Measurements from ENCODE around the gene NME9. TPM values are rescaled to one million over a fixed set of nuclear protein-coding genes. Genes with fewer than 3 reads are reported as not detected.

Gene NME9
- total RNA-seq, 1 experiment from 2014 or later, result not detected

GRCh38 chr3:138254216-138254615, 75.4 kb downstream of the NME9 start:
- CTCF ChIA-PET, result no interaction called here
- DNase-seq (ENCODE audit: low read depth, low spot score), result no peak

GRCh38 chr3:138253609-138254008, 76.0 kb downstream of the NME9 start:
- ChIA-PET POLR2A (no interaction called here), CTCF (no interaction called here)
- Histone ChIP-seq H3K27me3 (ENCODE audit: control insufficient read depth, insufficient read depth, low read length) (no peaks in the 10 kb centered on the region), H3K27ac (ENCODE audit: low read length) (no peak overlapping the region), H3K4me1 (ENCODE audit: control insufficient read depth, insufficient read depth, low read length) (no peaks in the 10 kb centered on the region), H3K36me3 (ENCODE audit: control insufficient read depth, insufficient read depth, low read length) (0 out of 2 replicates have a peak, but pooled peaks cover 2% of the 10 kb centered on the region), H3K9me3 (ENCODE audit: control insufficient read depth, insufficient read depth, low read depth, low read length) (no peaks in the 10 kb centered on the region), H3K4me3 (ENCODE audit: low read depth in 2 of 2, low read length in 2 of 2) (no peak overlapping the region)
- intact Hi-C loops (cut with micrococcal nuclease; ENCODE audit: unreplicated experiment) (no loop called here), in situ Hi-C loops (cut with HindIII; ENCODE audit: low pct_unique_long_range_greater_than_20kb, low sequenced_read_pairs) (no loop called here)
- ATAC-seq (no peak), DNase-seq (ENCODE audit: low read depth, low spot score) (no peak)
- BruUV-seq (replicated peaks), result no TSS peak
- no peak for TF ChIP-seq TCF7L2 (IDR thresholded peaks at IDR 0.05; ENCODE audit: low read depth, low read length)
- TF ChIP-seq REST (IDR thresholded peaks at IDR 0.05; ENCODE audit: insufficient read depth in 1 of 2, low read depth in 2 of 2, low read length in 1 of 2), result no peak
- no peak for TF ChIP-seq SIN3A (IDR thresholded peaks at IDR 0.05; ENCODE audit: borderline replicate concordance, insufficient read depth, low read depth, low read length)

More at GRCh38 chr3:138254216-138254615, 75.4 kb downstream of the NME9 start:
- no TSS peak for BruUV-seq (replicated peaks)
- no peak for ATAC-seq
- Histone ChIP-seq H3K27me3 (ENCODE audit: control insufficient read depth, insufficient read depth, low read length) (no peaks in the 10 kb centered on the region), H3K4me1 (ENCODE audit: control insufficient read depth, insufficient read depth, low read length) (no peaks in the 10 kb centered on the region), H3K36me3 (ENCODE audit: control insufficient read depth, insufficient read depth, low read length) (no peaks in the 10 kb centered on the region), H3K4me3 (ENCODE audit: low read depth in 2 of 2, low read length in 2 of 2) (no peak overlapping the region), H3K27ac (ENCODE audit: low read length) (no peak overlapping the region), H3K9me3 (ENCODE audit: control insufficient read depth, insufficient read depth, low read depth, low read length) (no peaks in the 10 kb centered on the region)
- intact Hi-C loops (cut with micrococcal nuclease; ENCODE audit: unreplicated experiment) (no loop called here), in situ Hi-C loops (cut with HindIII; ENCODE audit: low pct_unique_long_range_greater_than_20kb, low sequenced_read_pairs) (no loop called here)
- TF ChIP-seq TCF7L2 (IDR thresholded peaks at IDR 0.05; ENCODE audit: low read depth, low read length), result no peak
- no peak for TF ChIP-seq CTCF (IDR thresholded peaks at IDR 0.05)
- POLR2A ChIA-PET, result no interaction called here

Other genes with a start within 250 kb of the NME9 start
- gene DZIP1L, start 214.2 kb downstream of the NME9 start, total RNA-seq (2021; ENCODE audit: unreplicated experiment), result 11.1 TPM
- gene A4GNT, start 197.5 kb downstream of the NME9 start, total RNA-seq (2021; ENCODE audit: unreplicated experiment), result not detected
- 21.8 TPM for gene DBR1, start 154.9 kb downstream of the NME9 start, total RNA-seq (2021; ENCODE audit: unreplicated experiment)
- 56.0 TPM for gene ARMC8, start 142.6 kb downstream of the NME9 start, total RNA-seq (2021; ENCODE audit: unreplicated experiment)
- 14.2 TPM for gene MRAS, start 18.7 kb upstream of the NME9 start, total RNA-seq (2021; ENCODE audit: unreplicated experiment)
- 2.6 TPM for gene ESYT3, start 104.8 kb upstream of the NME9 start, total RNA-seq (2021; ENCODE audit: unreplicated experiment)

All from Panc1 (cell line).